Left kidney (tissue), 2 donors: Measurements from ENCODE around the gene DUXB. TPM values are rescaled to one million over a fixed set of nuclear protein-coding genes. Genes with fewer than 3 reads are reported as not detected.

Source experiments
- DNase-seq: peaks from one replicate; pipeline ENCODE4 v3.0.0-alpha.2; 2013
- polyA plus RNA-seq: library from polyadenylated mRNA; unstranded; fragments of 120-200 nt; gene quantifications from one replicate; pipeline ENCODE4 v1.2.1, GENCODE V29; 2013; ENCODE audit not compliant: insufficient read length

DUXB gene
- polyA plus RNA-seq, 1 donor = 0.13 TPM

GRCh38 chr16:75660321-75660720, 40.9 kb downstream of the DUXB start:
- DNase-seq = no peak

- no peak for DNase-seq
These were observed 43.1 kb downstream of the DUXB start for GRCh38 chr16:75658175-75658574.

- no peak for DNase-seq
These were observed 47.3 kb downstream of the DUXB start for GRCh38 chr16:75653922-75654321.

GRCh38 chr16:75648265-75649076, 52.8 kb downstream of the DUXB start:
- peak; percentile 89 for DNase-seq

- peak; percentile 91 for DNase-seq
These were observed 53.6 kb downstream of the DUXB start, which contains the start of the genes KARS1 and TERF2IP for GRCh38 chr16:75647492-75648264. TSS of gene KARS1 (minus strand) at chr16:75647665. CDS start at chr16:75647639, 26 bp downstream. TSS of gene TERF2IP (plus strand) at chr16:75647773. CDS start at chr16:75647883, 110 bp downstream.

- DNase-seq = no peak
These were observed 54.2 kb downstream of the DUXB start for GRCh38 chr16:75647112-75647491.

GRCh38 chr16:75644240-75645012, 56.8 kb downstream of the DUXB start:
- no peak for DNase-seq

Other genes with a start within 250 kb of the DUXB start
- gene TMEM170A, start 236.8 kb downstream of the DUXB start, polyA plus RNA-seq = 50.1 TPM
- 0.98 TPM for gene CHST6, start 206.0 kb downstream of the DUXB start, polyA plus RNA-seq
- 1.1 TPM for gene CHST5, start 165.4 kb downstream of the DUXB start, polyA plus RNA-seq
- 22.1 TPM for gene TMEM231, start 145.2 kb downstream of the DUXB start, polyA plus RNA-seq
- gene GABARAPL2, start 135.1 kb downstream of the DUXB start, polyA plus RNA-seq = 170 TPM
- 60.0 TPM for gene ADAT1, start 78.2 kb downstream of the DUXB start, polyA plus RNA-seq
- 143 TPM for gene KARS1, start 53.8 kb downstream of the DUXB start, polyA plus RNA-seq
- 79.4 TPM for gene TERF2IP, start 53.7 kb downstream of the DUXB start, polyA plus RNA-seq
- 0.40 TPM for gene CPHXL2, start 24.5 kb downstream of the DUXB start, polyA plus RNA-seq
- gene CPHXL, start 25.0 kb upstream of the DUXB start, polyA plus RNA-seq = not detected